HG03460 (cell line): ENCODE results near the gene MX2.

ENCODE experiments used
- ATAC-seq: cut with Tn5 transposase; IDR thresholded peaks from one replicate; pipeline ENCODE4 v1.9.1; 2021; ENCODE audit not compliant: unreplicated experiment

Gene MX2

GRCh38 chr21:41432562-41433460, 71.0 kb downstream of the MX2 start:
- no peak for ATAC-seq

- no peak for ATAC-seq
Observed at GRCh38 chr21:41433566-41433965, 71.7 kb downstream of the MX2 start.

GRCh38 chr21:41435706-41436105, 73.9 kb downstream of the MX2 start:
- ATAC-seq = no peak

GRCh38 chr21:41437729-41438128, 75.9 kb downstream of the MX2 start:
- ATAC-seq = no peak

GRCh38 chr21:41438425-41439113, 76.7 kb downstream of the MX2 start:
- no peak for ATAC-seq

GRCh38 chr21:41439248-41439647, 77.4 kb downstream of the MX2 start:
- no peak for ATAC-seq

- no peak for ATAC-seq
Observed at GRCh38 chr21:41441546-41441945, 79.7 kb downstream of the MX2 start.

- ATAC-seq = no peak
Observed at GRCh38 chr21:41442481-41443186, 80.8 kb downstream of the MX2 start.

- no peak for ATAC-seq
Observed at GRCh38 chr21:41443562-41443961, 81.7 kb downstream of the MX2 start.

GRCh38 chr21:41444703-41445464, 83.1 kb downstream of the MX2 start:
- ATAC-seq = no peak

GRCh38 chr21:41445465-41445862, 83.6 kb downstream of the MX2 start:
- ATAC-seq = no peak

- ATAC-seq = no peak
Observed at GRCh38 chr21:41446586-41446985, 84.8 kb downstream of the MX2 start.

GRCh38 chr21:41447356-41447755, 85.5 kb downstream of the MX2 start:
- ATAC-seq = no peak

- ATAC-seq = no peak
Observed at GRCh38 chr21:41449613-41450012, 87.8 kb downstream of the MX2 start.

GRCh38 chr21:41451753-41452676, 90.2 kb downstream of the MX2 start:
- no peak for ATAC-seq

- ATAC-seq = no peak
Observed at GRCh38 chr21:41453198-41453597, 91.4 kb downstream of the MX2 start.

GRCh38 chr21:41453761-41454160, 91.9 kb downstream of the MX2 start:
- ATAC-seq = no peak

GRCh38 chr21:41458121-41458520, 96.3 kb downstream of the MX2 start:
- ATAC-seq = no peak

- ATAC-seq = no peak
Observed at GRCh38 chr21:41458559-41458958, 96.7 kb downstream of the MX2 start.
